H1 (cell line): ENCODE data around the gene ARHGAP23. TPM values are rescaled to one million over a fixed set of nuclear protein-coding genes. Genes with fewer than 3 reads are reported as not detected.

Experiments
- CTCF ChIA-PET: fragments of 300-600 bp; sonication (Branson Sonifier 250); formaldehyde crosslinking; loops from one replicate; lab custom pipeline; 2021; ENCODE audit not compliant: partially characterized antibody; lab: Charles Lee
- POLR2A ChIA-PET: fragments of 300-600 bp; sonication (Branson Sonifier 250); formaldehyde crosslinking; loops from one replicate; lab custom pipeline; 2021; ENCODE audit warnings: inconsistent platforms; ENCODE audit not compliant: partially characterized antibody; lab: Charles Lee
- DNase-seq, 2 experiments: peaks; one replicate each; pipeline versions ENCODE4 v3.0.0 to v3.0.0-alpha.2; 2010 to 2022; ENCODE audit warnings: low spot score in 2 of 2, low read depth in 1 of 2, mixed read lengths in 1 of 2
- FAIRE-seq: peaks from 2 replicates; lab custom pipeline; 2011; peaks lifted over from hg19 to GRCh38; lab: Jason Lieb, UNC
- H2AFZ ChIP-seq: 2 replicates; pipeline ENCODE4 v1.8.1; 2012; ENCODE audit warnings: low read length, inconsistent platforms
- H2AK5ac ChIP-seq: 2 replicates; pipeline ENCODE4 v1.6.1; 2013; ENCODE audit warnings: low read depth, low read length
- H2BK120ac ChIP-seq: replicated peaks from 2 replicates; pipeline ENCODE3; 2013; ENCODE audit warnings: low read depth, low read length, inconsistent platforms
- H2BK12ac ChIP-seq: 2 replicates; pipeline ENCODE4 v1.6.1; 2013; ENCODE audit warnings: low read depth, low read length
- H2BK15ac ChIP-seq: 2 replicates; pipeline ENCODE4 v1.6.1; 2013; ENCODE audit warnings: low read length
- H2BK20ac ChIP-seq: 2 replicates; pipeline ENCODE4 v1.6.1; 2013; ENCODE audit warnings: low read length
- H2BK5ac ChIP-seq: 2 replicates; pipeline ENCODE4 v1.6.1; 2013; ENCODE audit warnings: low read depth, low read length
- H3K14ac ChIP-seq: 2 replicates; pipeline ENCODE4 v1.6.1; 2013; ENCODE audit warnings: inconsistent platforms; ENCODE audit not compliant: insufficient read length
- H3K18ac ChIP-seq: 2 replicates; pipeline ENCODE4 v1.6.1; 2013; ENCODE audit warnings: low read length; ENCODE audit errors: extremely low read depth
- H3K23ac ChIP-seq: 2 replicates; pipeline ENCODE4 v1.6.1; 2013; ENCODE audit warnings: inconsistent platforms; ENCODE audit not compliant: insufficient read length
- H3K23me2 ChIP-seq: 2 replicates; pipeline ENCODE4 v1.6.1; 2013; ENCODE audit warnings: low read depth, low read length
- H3K27ac ChIP-seq: 2 replicates; pipeline ENCODE4 v1.6.1; 2011; ENCODE audit warnings: low read depth, low read length, inconsistent platforms
- H3K27me3 ChIP-seq, 4 experiments: replicated peaks in 1 of 4; 1 replicate in 1 of 4; 2 replicates in 3 of 4; pipeline versions ENCODE4 v1.6.1 to v1.8.1; 2011 to 2013; ENCODE audit warnings: low read length in 3 of 4, mild to moderate bottlenecking in 3 of 4, inconsistent platforms in 2 of 4, mixed read lengths in 2 of 4, moderate library complexity in 1 of 4; ENCODE audit not compliant: control insufficient read depth in 3 of 4, insufficient read depth in 3 of 4; ENCODE audit errors: extremely low read depth in 1 of 4
- H3K36me3 ChIP-seq, 4 experiments: 2 replicates each; pipeline versions ENCODE4 v1.6.1 to v1.8.1; 2011 to 2013; ENCODE audit warnings: mild to moderate bottlenecking in 4 of 4, low read length in 3 of 4, moderate library complexity in 2 of 4, control low read depth in 1 of 4, inconsistent platforms in 1 of 4; ENCODE audit not compliant: insufficient read depth in 4 of 4, control insufficient read depth in 2 of 4
- H3K4ac ChIP-seq: replicated peaks from 2 replicates; pipeline ENCODE3; 2013; ENCODE audit warnings: low read length, low read depth, mixed read lengths, inconsistent platforms; ENCODE audit not compliant: insufficient read length
- H3K4me1 ChIP-seq, 4 experiments: replicated peaks in 1 of 4; 1 replicate in 1 of 4; 2 replicates in 3 of 4; pipeline versions ENCODE4 v1.6.1 to v1.8.1; 2011 to 2013; ENCODE audit warnings: low read length in 3 of 4, inconsistent platforms in 2 of 4, mixed read lengths in 1 of 4; ENCODE audit not compliant: insufficient read depth in 4 of 4, control insufficient read depth in 3 of 4
- H3K4me2 ChIP-seq, 2 experiments: 2 replicates each; pipeline versions ENCODE4 v1.6.1 to v1.8.1; 2011 to 2013; ENCODE audit warnings: low read depth in 2 of 2, low read length in 2 of 2, control low read depth in 1 of 2, inconsistent platforms in 1 of 2, mild to moderate bottlenecking in 1 of 2; ENCODE audit not compliant: insufficient read depth in 1 of 2
- H3K4me3 ChIP-seq, 4 experiments: fragments of 200-600, 300-600 bp in 1 of 4; sonication (generic), shearing (Covaris generic), sonication (Bioruptor Twin) in 1 of 4; 2 replicates each; pipeline versions ENCODE4 v1.5.1 to v1.8.1; 2011 to 2016; ENCODE audit warnings: low read length in 4 of 4, low read depth in 3 of 4, control low read depth in 2 of 4, inconsistent platforms in 2 of 4, mild to moderate bottlenecking in 2 of 4, mixed read lengths in 1 of 4, moderate library complexity in 1 of 4; ENCODE audit not compliant: insufficient read depth in 2 of 4; ENCODE audit errors: extremely low read depth in 1 of 4
- H3K56ac ChIP-seq: replicated peaks from 2 replicates; pipeline ENCODE3; 2013; ENCODE audit warnings: low read depth, mild to moderate bottlenecking, mixed read lengths, low read length, inconsistent platforms; ENCODE audit not compliant: insufficient read length
- H3K79me1 ChIP-seq: 2 replicates; pipeline ENCODE4 v1.6.1; 2013; ENCODE audit warnings: low read depth, low read length, control low read depth
- H3K79me2 ChIP-seq, 2 experiments: 2 replicates each; pipeline versions ENCODE4 v1.6.1 to v1.8.1; 2012 to 2013; ENCODE audit warnings: low read length in 2 of 2, mild to moderate bottlenecking in 2 of 2, inconsistent platforms in 1 of 2; ENCODE audit not compliant: insufficient read depth in 2 of 2, control insufficient read depth in 1 of 2
- H3K9ac ChIP-seq, 4 experiments: replicated peaks in 1 of 4; 1 replicate in 1 of 4; 2 replicates in 3 of 4; pipeline versions ENCODE4 v1.6.1 to v1.8.1; 2011 to 2013; ENCODE audit warnings: low read depth in 3 of 4, low read length in 3 of 4, control low read depth in 2 of 4, mild to moderate bottlenecking in 2 of 4, moderate library complexity in 2 of 4, inconsistent platforms in 1 of 4; ENCODE audit errors: extremely low read depth in 1 of 4
- H3K9me3 ChIP-seq, 2 experiments: 2 replicates each; pipeline versions ENCODE4 v1.6.1 to v1.8.1; 2012 to 2013; ENCODE audit warnings: mild to moderate bottlenecking in 2 of 2, moderate library complexity in 2 of 2, control low read depth in 1 of 2, inconsistent platforms in 1 of 2, low read depth in 1 of 2, low read length in 1 of 2, mixed read lengths in 1 of 2; ENCODE audit not compliant: insufficient read depth in 2 of 2
- H4K20me1 ChIP-seq, 2 experiments: replicated peaks in 1 of 2; 2 replicates each; pipeline versions ENCODE3 to v1.8.1; 2011 to 2013; ENCODE audit warnings: inconsistent platforms in 2 of 2, low read length in 2 of 2, mild to moderate bottlenecking in 1 of 2; ENCODE audit not compliant: insufficient read depth in 2 of 2, control insufficient read depth in 1 of 2
- H4K5ac ChIP-seq: 2 replicates; pipeline ENCODE4 v1.6.1; 2013; ENCODE audit warnings: low read length, low read depth, mixed read lengths, inconsistent platforms; ENCODE audit not compliant: insufficient read length
- H4K8ac ChIP-seq: 2 replicates; pipeline ENCODE4 v1.8.0; 2013; ENCODE audit warnings: mild to moderate bottlenecking, moderate library complexity, low read length, inconsistent platforms; ENCODE audit not compliant: insufficient read depth; ENCODE audit errors: extremely low read depth
- H4K91ac ChIP-seq: replicated peaks from 2 replicates; pipeline ENCODE3; 2013; ENCODE audit warnings: low read length, mixed read lengths, inconsistent platforms; ENCODE audit not compliant: insufficient read length
- ASH2L ChIP-seq: fragments of 200-600, 300-600 bp; sonication (generic); IDR thresholded peaks from one replicate; pipeline ENCODE4 v1.7.1; 2017; ENCODE audit warnings: low read length
- CTBP2 ChIP-seq: IDR thresholded peaks from 2 replicates; pipeline ENCODE4 v1.7.0; 2011; ENCODE audit warnings: borderline replicate concordance, mild to moderate bottlenecking, moderate library complexity, mixed read lengths, low read length; ENCODE audit not compliant: insufficient read depth, insufficient read length
- KDM4A ChIP-seq: IDR thresholded peaks from one replicate; pipeline ENCODE4 v1.7.1; 2012; ENCODE audit warnings: low read depth, mild to moderate bottlenecking, moderate library complexity, low read length, inconsistent platforms; ENCODE audit not compliant: severe bottlenecking
- NANOG ChIP-seq: IDR thresholded peaks from 2 replicates; pipeline ENCODE4 v1.6.1; 2011; ENCODE audit warnings: low read length, low read depth, mild to moderate bottlenecking, inconsistent platforms; ENCODE audit not compliant: insufficient read depth, poor library complexity, severe bottlenecking
- SIN3A ChIP-seq, 2 experiments: IDR thresholded peaks in 1 of 2; conservative IDR thresholded peaks in 1 of 2; 2 replicates each; pipeline ENCODE4 v1.6.1; 2011 to 2012; ENCODE audit warnings: low read length in 2 of 2, improper control_type of control experiment in 1 of 2, low read depth in 1 of 2, mild to moderate bottlenecking in 1 of 2
- WGBS, 2 experiments: shearing (Covaris generic) in 1 of 2; methylation state at CpG; one replicate each; pipeline versions ENCODE4 v1.1.6 to v1.1.7; 2013 to 2015; ENCODE audit warnings: low lambda C conversion rate in 2 of 2, mixed read lengths in 2 of 2, inconsistent platforms in 1 of 2, low coverage in 1 of 2, missing lambda C conversion rate in 1 of 2; ENCODE audit not compliant: insufficient replicate concordance in 2 of 2, insufficient coverage in 1 of 2, insufficient read length in 1 of 2; ENCODE audit errors: extremely low coverage in 1 of 2, missing lambda C conversion rate in 1 of 2; 5-methylcytosine and 5-hydroxymethylcytosine counted together
- polyA plus RNA-seq, 7 experiments: library from polyadenylated mRNA; depleted of rRNA in 3 of 7; stranded (reverse) in 5 of 7; unstranded in 2 of 7; fragments of >200 nt in 5 of 7; fragments of 200-250 nt in 2 of 7; gene quantifications; 1 replicate in 5 of 7; 2 replicates in 1 of 7; 4 replicates in 1 of 7; pipeline versions ENCODE4 v1.2.1 to v1.2.3, GENCODE V29; 2011 to 2013; ENCODE audit warnings: missing spikeins in 2 of 7, mixed read lengths in 2 of 7
- total RNA-seq: library from RNA; stranded (reverse); fragmentation: NEBNext Ultra II Directional; extraction: Animal tissue kit (Norgen Biotek cat#: 25700); gene quantifications from 2 replicates; pipeline ENCODE4 v1.2.1, GENCODE V29; 2021
- TF ChIP-seq, protein P1 (sequence below): IDR thresholded peaks from 2 replicates; pipeline ENCODE4 v1.6.1; 2012; ENCODE audit warnings: inconsistent platforms

ARHGAP23 gene
- total and polyA plus RNA-seq, 2 of the 8 experiments (the other 6 are each of a cell fraction or from before 2014, with no cell fraction given) = 16.3 to 107 TPM

- Histone ChIP-seq H3K79me1 (no peaks in the 10 kb centered on the region), H3K79me2 (peaks cover 0 to 6% of the 10 kb centered on the region in 2 experiments; a peak in 1 of 4 replicates), H3K56ac (no peak overlapping the region), H3K14ac (no peak overlapping the region), H3K27ac (no peak overlapping the region), H3K9ac (no peak overlapping the region), H2AFZ (peak overlapping the region; percentile 63; the same call in 1 of the 2 replicates), H2AK5ac (no peak overlapping the region), H4K91ac (peak overlapping the region; percentile 72), H3K23ac (no peak overlapping the region), H3K36me3 (no peaks in the 10 kb centered on the region), H2BK120ac (no peak overlapping the region), H3K18ac (0 out of 2 replicates have a peak overlapping the region, but pooled peaks have one; percentile 85), H2BK5ac (peak overlapping the region; percentile 69; the same call in 1 of the 2 replicates), H4K8ac (0 out of 2 replicates have a peak overlapping the region, but pooled peaks have one; percentile 11), H4K5ac (peak overlapping the region; percentile 38), H3K4me2 (peak overlapping the region; percentile 84 to 99), H3K4ac (no peak overlapping the region), H2BK15ac (peak overlapping the region; percentile 9; the same call in 1 of the 2 replicates), H3K9me3 (no peaks in the 10 kb centered on the region), H2BK12ac (peak overlapping the region; percentile 100), H2BK20ac (no peak overlapping the region), H3K27me3 (peaks cover 0 to 19% (median 7%) of the 10 kb centered on the region in 4 experiments; a peak in 4 of 7 replicates), H4K20me1 (no peaks in the 10 kb centered on the region), H3K23me2 (peaks cover 14% of the 10 kb centered on the region; the same call in 1 of the 2 replicates), H3K4me3 (peak overlapping the region; percentile 47 to 65 (median 55)), H3K4me1 (peaks cover 15 to 65% (median 56%) of the 10 kb centered on the region in 4 experiments)
- ChIA-PET CTCF (interaction anchor here (0.9 to 24.5 kb wide), 10 partner anchors 9 to 144 kb away, joined by 3 to 400 read pairs (median 4); partner anchors contain the start of genes GPR179 and SOCS7), POLR2A (interaction anchor here (0.5 to 6.6 kb wide), 10 partner anchors 11 to 91 kb away, joined by 3 to 61 read pairs (median 4); partner anchors contain the start of genes GPR179 and SOCS7)
- no peak for FAIRE-seq
- TF ChIP-seq SIN3A (conservative IDR thresholded peaks at IDR 0.05 in 1 of 2, IDR thresholded peaks at IDR 0.05 in 1 of 2; ENCODE audit: low read depth in 1 of 2, low read length in 2 of 2) = 0 out of 4 replicates have a peak, but pooled peaks of 1 of the 2 experiments have one; percentile 18
- no peak for TF ChIP-seq CTBP2
- peak; percentile 36 for TF ChIP-seq ASH2L
- peak; percentile 65 for TF ChIP-seq KDM4A
- no peak for TF ChIP-seq NANOG
- TF ChIP-seq, protein P1, sequence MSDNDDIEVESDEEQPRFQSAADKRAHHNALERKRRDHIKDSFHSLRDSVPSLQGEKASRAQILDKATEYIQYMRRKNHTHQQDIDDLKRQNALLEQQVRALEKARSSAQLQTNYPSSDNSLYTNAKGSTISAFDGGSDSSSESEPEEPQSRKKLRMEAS = peak; percentile 80
- 7% methylated on average over 23 of the region's 78 CpGs; no CpG with 5 or more reads in 1 of the 2 experiments for WGBS, 2 experiments
- peak in 1 of 2 experiments; percentile 73 for DNase-seq
Measured at GRCh38 chr17:38418693-38419507, 9.4 kb upstream of the ARHGAP23 start.
